B cell (primary cell): Measurements from ENCODE around the gene CCNK. TPM values are rescaled to one million over a fixed set of nuclear protein-coding genes. Genes with fewer than 3 reads are reported as not detected.

Experiments
- ATAC-seq: fragments of 200-7000 bp; cut with Tn5 transposase; one replicate; pipeline ENCODE4 v1.10.0; 2021; ENCODE audit warnings: low read depth, mild to moderate bottlenecking, moderate number of reproducible peaks, moderate library complexity
- CTCF ChIA-PET: fragments of 350-600 bp; sonication (Branson Sonifier 250); formaldehyde crosslinking; loops from one replicate; lab custom pipeline; 2021; ENCODE audit warnings: antibody characterized with exemption, inconsistent platforms; lab: Charles Lee
- POLR2A ChIA-PET: fragments of 350-600 bp; sonication (Branson Sonifier 250); formaldehyde crosslinking; loops from one replicate; lab custom pipeline; 2021; ENCODE audit warnings: antibody characterized with exemption; lab: Charles Lee
- DNase-seq: peaks from one replicate; pipeline ENCODE4 v3.0.0; 2013
- H2AFZ ChIP-seq: 2 replicates; pipeline ENCODE4 v1.6.1; 2012; ENCODE audit warnings: mild to moderate bottlenecking, low read depth, low read length; ENCODE audit not compliant: insufficient read depth, poor library complexity, severe bottlenecking
- H3K27ac ChIP-seq, 2 donors: 1 replicate in 1 of 2; 2 replicates in 1 of 2; pipeline ENCODE4 v1.5.1; 2012 to 2013; ENCODE audit warnings: low read length in 2 of 2, mild to moderate bottlenecking in 2 of 2, moderate library complexity in 1 of 2
- H3K27me3 ChIP-seq, 4 experiments: fragments of 200-600 bp in 1 of 4; sonication (generic) in 1 of 4; replicated peaks in 1 of 4; 1 replicate in 2 of 4; 2 replicates in 2 of 4; pipeline versions ENCODE4 v1.6.1 to v1.7.0; 2013 to 2016; ENCODE audit warnings: low read length in 3 of 4, mild to moderate bottlenecking in 2 of 4, mixed read lengths in 1 of 4, moderate library complexity in 1 of 4; ENCODE audit not compliant: insufficient read depth in 4 of 4, control insufficient read depth in 3 of 4; ENCODE audit errors: control extremely low read depth in 1 of 4
- H3K36me3 ChIP-seq, 2 experiments: replicated peaks in 1 of 2; 1 replicate in 1 of 2; 2 replicates in 1 of 2; pipeline versions ENCODE4 v1.6.1 to v1.7.1; 2013; ENCODE audit warnings: low read length in 1 of 2; ENCODE audit not compliant: insufficient read depth in 2 of 2, control insufficient read depth in 1 of 2; ENCODE audit errors: control extremely low read depth in 1 of 2, extremely low read depth in 1 of 2
- H3K4me1 ChIP-seq, 2 donors: fragments of 200-600 bp in 1 of 2; sonication (generic) in 1 of 2; 1 replicate in 1 of 2; 2 replicates in 1 of 2; pipeline versions ENCODE4 v1.5.1 to v1.6.1; 2013 to 2017; ENCODE audit warnings: low read length in 2 of 2; ENCODE audit not compliant: control insufficient read depth in 2 of 2, insufficient read depth in 2 of 2
- H3K4me2 ChIP-seq: replicated peaks from 2 replicates; pipeline ENCODE3; 2012; ENCODE audit warnings: mild to moderate bottlenecking, low read depth, low read length; ENCODE audit not compliant: poor library complexity, severe bottlenecking
- H3K4me3 ChIP-seq, 5 experiments: fragments of 200-600 bp in 1 of 5; sonication (generic) in 1 of 5; 1 replicate in 3 of 5; 2 replicates in 2 of 5; pipeline versions ENCODE4 v1.5.1 to v1.7.0; 2011 to 2016; ENCODE audit warnings: low read length in 4 of 5, mild to moderate bottlenecking in 4 of 5, low read depth in 2 of 5, control low read depth in 1 of 5, moderate library complexity in 1 of 5; ENCODE audit not compliant: insufficient read depth in 1 of 5; ENCODE audit errors: control extremely low read depth in 1 of 5, extremely low read depth in 1 of 5
- H3K79me2 ChIP-seq: fragments of 200-600 bp; sonication (generic); one replicate; pipeline ENCODE4 v1.6.0; 2016; ENCODE audit warnings: low read length; ENCODE audit not compliant: control insufficient read depth, insufficient read depth
- H3K9ac ChIP-seq: fragments of 200-600 bp; sonication (generic); 2 replicates; pipeline ENCODE4 v1.6.1; 2017; ENCODE audit warnings: mild to moderate bottlenecking, low read length, moderate library complexity
- H3K9me3 ChIP-seq, 3 donors: one replicate each; pipeline versions ENCODE4 v1.6.1 to v1.7.1; 2013; ENCODE audit warnings: low read length in 2 of 3; ENCODE audit not compliant: control insufficient read depth in 2 of 3, insufficient read depth in 1 of 3; ENCODE audit errors: control extremely low read depth in 1 of 3
- H4K20me1 ChIP-seq: 2 replicates; pipeline ENCODE4 v1.6.0; 2012; ENCODE audit warnings: mild to moderate bottlenecking, low read length; ENCODE audit not compliant: insufficient read depth, control insufficient read depth, poor library complexity, severe bottlenecking
- H3K27ac Mint-ChIP-seq: one replicate; pipeline ENCODE4 v1.8.0; 2021; ENCODE audit warnings: mixed read lengths
- H3K27me3 Mint-ChIP-seq: one replicate; pipeline ENCODE4 v1.8.0; 2021; ENCODE audit warnings: mixed read lengths
- H3K4me1 Mint-ChIP-seq: one replicate; pipeline ENCODE4 v1.8.0; 2021; ENCODE audit warnings: mixed read lengths
- H3K4me3 Mint-ChIP-seq: one replicate; pipeline ENCODE4 v1.8.0; 2021; ENCODE audit warnings: mixed read lengths
- H3K9me3 Mint-ChIP-seq: one replicate; pipeline ENCODE4 v1.8.0; 2022; ENCODE audit warnings: mixed read lengths; ENCODE audit not compliant: insufficient read depth
- CTCF ChIP-seq: fragments of 200-600 bp; IDR thresholded peaks from one replicate; pipeline ENCODE4 v1.8.0; 2022; ENCODE audit warnings: antibody characterized with exemption, mild to moderate bottlenecking
- EZH2 ChIP-seq: IDR thresholded peaks from 2 replicates; pipeline ENCODE4 v1.6.1; 2012; ENCODE audit warnings: borderline replicate concordance, low read depth, mild to moderate bottlenecking, moderate library complexity, low read length; ENCODE audit not compliant: insufficient read depth, poor library complexity, severe bottlenecking
- WGBS: methylation state at CpG from one replicate; pipeline ENCODE4 v1.1.5; 2013; ENCODE audit warnings: missing lambda C conversion rate; ENCODE audit not compliant: insufficient coverage; 5-methylcytosine and 5-hydroxymethylcytosine counted together
- intact Hi-C: fragments of 100-400 bp; cut with micrococcal nuclease; formaldehyde crosslinking; loops from one replicate; pipeline ENCODE4 v1.10.0; 2022
- polyA plus RNA-seq: library from polyadenylated mRNA; depleted of rRNA; stranded (reverse); fragments of >200 nt; gene quantifications from 2 replicates; pipeline ENCODE4 v1.2.3, GENCODE V29; 2012
- total RNA-seq, 2 donors: library from RNA; stranded (reverse); fragments of 120-200 nt in 1 of 2; gene quantifications; 1 replicate in 1 of 2; 2 replicates in 1 of 2; pipeline versions ENCODE4 v1.2.3 to v1.2.4, GENCODE V29; 2013 to 2022

Gene CCNK
- total and polyA plus RNA-seq, 2 donors (not counting 1 experiment from before 2014, with no cell fraction given), result 17.5 to 82.0 TPM

GRCh38 chr14:99505089-99505488 is 23.9 kb downstream of the CCNK start:
- Histone ChIP-seq H3K9ac (no peak overlapping the region), H3K9me3 (no peaks in the 10 kb centered on the region), H3K79me2 (no peaks in the 10 kb centered on the region), H3K4me3 (no peak overlapping the region), H3K27ac (no peak overlapping the region), H3K4me2 (no peak overlapping the region), H4K20me1 (no peaks in the 10 kb centered on the region), H2AFZ (no peak overlapping the region), H3K4me1 (no peaks in the 10 kb centered on the region), H3K36me3 (peaks cover 8 to 92% of the 10 kb centered on the region in 2 experiments), H3K27me3 (no peaks in the 10 kb centered on the region)
- Mint-ChIP-seq H3K4me1 (no peaks in the 10 kb centered on the region), H3K27me3 (no peaks in the 10 kb centered on the region), H3K27ac (no peak overlapping the region), H3K4me3 (no peak overlapping the region), H3K9me3 (no peaks in the 10 kb centered on the region)
- CTCF ChIA-PET, result no interaction called here
- intact Hi-C loops, result no loop called here
- no peak for ATAC-seq
- WGBS, result 97% methylated on average over 3 of the region's 5 CpGs
- TF ChIP-seq CTCF, result no peak
- no peak for TF ChIP-seq EZH2
- DNase-seq, result no peak
- POLR2A ChIA-PET, result no interaction called here

GRCh38 chr14:99506276-99506675 is 25.1 kb downstream of the CCNK start:
- H3K27me3 ChIP-seq, result no peaks in the 10 kb centered on the region

More at GRCh38 chr14:99506276-99506675, 25.1 kb downstream of the CCNK start:
- peaks cover 8 to 87% of the 10 kb centered on the region in 2 experiments for H3K36me3 ChIP-seq
- H2AFZ ChIP-seq, result no peak overlapping the region
- H3K27me3 Mint-ChIP-seq, result no peaks in the 10 kb centered on the region
- no peaks in the 10 kb centered on the region for H3K9me3 Mint-ChIP-seq
- no peaks in the 10 kb centered on the region for H4K20me1 ChIP-seq
- no peak overlapping the region for H3K9ac ChIP-seq
- no peak overlapping the region for H3K4me3 ChIP-seq
- DNase-seq, result no peak
- H3K4me3 Mint-ChIP-seq, result no peak overlapping the region
- ATAC-seq, result no peak
- no peak for TF ChIP-seq CTCF
- no peak for TF ChIP-seq EZH2
- no peaks in the 10 kb centered on the region for H3K9me3 ChIP-seq
- no peak overlapping the region for H3K4me2 ChIP-seq
- no peaks in the 10 kb centered on the region for H3K4me1 Mint-ChIP-seq
- 98% methylated on average over 6 of the region's 6 CpGs for WGBS
- intact Hi-C loops, result no loop called here
- H3K79me2 ChIP-seq, result no peaks in the 10 kb centered on the region
- ChIA-PET CTCF (no interaction called here), POLR2A (no interaction called here)
- no peaks in the 10 kb centered on the region for H3K4me1 ChIP-seq
- H3K27ac ChIP-seq, result no peak overlapping the region
- no peak overlapping the region for H3K27ac Mint-ChIP-seq
